GM21367 (cell line): Measurements from ENCODE around the gene QSOX1.

Experiments used
- ATAC-seq: cut with Tn5 transposase; IDR thresholded peaks from one replicate; pipeline ENCODE4 v1.9.1; 2021; ENCODE audit not compliant: unreplicated experiment

Gene QSOX1

GRCh38 chr1:180248731-180249681, 94.3 kb downstream of the QSOX1 start:
- ATAC-seq: no peak

- ATAC-seq: no peak
These were observed 95.2 kb downstream of the QSOX1 start for GRCh38 chr1:180249725-180250498.

GRCh38 chr1:180250499-180250770, 95.8 kb downstream of the QSOX1 start:
- no peak for ATAC-seq

- no peak for ATAC-seq
These were observed 96.3 kb downstream of the QSOX1 start for GRCh38 chr1:180250883-180251509.

GRCh38 chr1:180251526-180252305, 97.0 kb downstream of the QSOX1 start:
- ATAC-seq: no peak

GRCh38 chr1:180252638-180253536, 98.2 kb downstream of the QSOX1 start:
- no peak for ATAC-seq
